T-helper 2 cell treated with Interferon-gamma antibody and Interleukin-4, amounts not matched to agents 100 ng/mL and 5 ng/mL, for 36 hours (primary cell): ENCODE measurements around the gene TMEM184A. TPM values are rescaled to one million over a fixed set of nuclear protein-coding genes. Genes with fewer than 3 reads are reported as not detected.

Source experiments
- intact Hi-C: fragments of 100-400 bp; cut with micrococcal nuclease; formaldehyde crosslinking; loops from one replicate; pipeline ENCODE4 v1.15.1; 2023
- total RNA-seq: library from RNA; stranded (reverse); gene quantifications from 2 replicates; pipeline ENCODE4 v1.2.3, GENCODE V29; 2022

TMEM184A gene
- total RNA-seq, 1 donor from 2014 or later, result not detected

DNA sequence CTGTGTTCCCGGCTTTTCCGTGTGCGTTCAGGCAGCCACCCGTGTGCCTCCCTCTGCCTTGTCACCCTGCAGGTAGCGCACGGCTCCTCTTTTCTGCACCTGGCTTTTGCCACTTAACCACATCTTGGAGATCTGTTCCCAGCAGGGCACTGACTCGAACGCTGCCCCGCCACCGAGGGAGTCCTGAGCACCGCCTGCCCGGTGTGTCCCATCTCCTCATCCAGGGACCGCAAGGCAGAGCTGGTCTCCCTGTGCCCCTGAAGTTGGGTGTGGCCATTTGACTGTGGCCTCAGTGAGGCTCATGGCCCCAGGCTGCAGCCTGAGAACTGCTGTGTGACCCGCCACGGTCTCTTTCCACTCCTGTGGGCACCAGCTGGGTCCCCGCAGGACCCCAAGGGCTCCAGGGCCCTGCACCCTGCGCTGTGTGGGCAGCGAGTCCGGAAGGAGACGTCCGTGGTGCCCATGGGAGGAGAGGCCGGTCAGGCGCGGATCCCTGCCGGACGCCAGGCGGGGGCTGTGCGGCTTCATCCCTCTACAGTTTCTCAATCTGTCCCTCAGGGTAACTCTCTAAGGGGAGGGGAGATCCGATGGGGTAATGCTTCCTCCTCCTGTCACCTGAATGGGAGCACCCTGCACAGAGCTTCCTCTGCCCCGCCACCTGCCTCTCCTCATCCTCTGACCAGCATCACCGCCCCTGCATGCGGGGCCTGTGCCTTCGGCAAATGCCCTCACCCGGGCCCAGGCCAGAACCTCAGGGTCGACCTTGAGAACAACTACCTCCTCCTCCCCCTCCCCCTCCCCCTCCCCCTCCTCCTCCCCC lies 50.1 kb downstream of the TMEM184A start:
- intact Hi-C loops, result loop anchor here (2.0 kb wide), 2 partner anchors 27 to 47 kb away; partner anchors contain the start of gene MICALL2

DNA sequence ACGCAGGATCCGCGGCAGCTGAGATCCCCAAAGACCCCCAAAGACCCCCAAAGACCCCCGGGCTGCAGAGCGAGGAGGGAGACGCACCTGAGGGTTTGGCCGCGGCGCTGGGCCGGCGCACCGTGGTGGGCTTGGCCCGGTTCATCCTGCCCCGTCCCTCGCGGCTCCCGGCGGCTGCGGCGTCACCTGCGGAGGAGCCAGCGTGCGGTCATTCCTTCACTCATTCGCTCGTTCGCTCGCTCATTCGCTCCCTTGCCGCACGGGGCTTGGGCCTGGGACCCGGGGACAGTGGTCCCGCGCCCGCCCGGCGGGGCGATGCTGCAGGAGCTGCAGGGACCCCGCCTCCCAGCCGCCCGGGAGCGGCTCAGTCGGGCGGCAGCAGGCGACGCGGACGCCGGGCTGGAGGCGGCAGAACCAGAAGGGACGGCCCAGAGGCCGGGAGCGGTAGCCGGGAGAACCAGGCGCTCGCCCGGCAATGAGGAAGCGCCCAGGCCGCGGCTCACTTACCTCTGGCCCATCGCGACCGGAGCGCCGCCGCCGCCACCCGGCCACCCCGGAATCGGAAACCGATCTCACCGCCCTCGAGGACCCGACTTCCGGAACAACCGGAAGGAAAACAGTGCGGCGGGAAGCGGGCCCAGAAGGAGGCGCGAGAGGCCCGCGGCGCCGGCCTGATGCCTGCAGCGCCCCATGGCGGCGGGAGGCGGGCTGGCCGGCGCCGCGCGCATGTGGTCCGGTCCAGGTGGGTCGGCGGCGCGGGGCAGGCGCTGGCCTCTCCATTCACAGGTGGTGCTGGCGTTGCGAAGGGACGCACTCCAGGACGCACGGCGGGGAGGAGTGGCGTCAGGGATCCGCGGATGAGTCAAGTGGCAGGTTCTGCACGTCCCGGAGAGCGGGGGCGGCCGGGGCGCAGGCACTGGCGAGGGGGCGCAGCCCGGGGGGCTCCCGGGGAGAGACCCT lies 51.9 kb downstream of the TMEM184A start, which contains the start of gene INTS1:
Gene INTS1 (minus strand): TSS at position 574 of the 960 bp plus-strand sequence. CDS start 429 bp downstream, at position 145.
- intact Hi-C loops, result loop anchor here (1.0 to 2.0 kb wide), 3 partner anchors 29 to 738 kb away; partner anchors contain the start of genes MICALL2, MRM2 and NUDT1

DNA sequence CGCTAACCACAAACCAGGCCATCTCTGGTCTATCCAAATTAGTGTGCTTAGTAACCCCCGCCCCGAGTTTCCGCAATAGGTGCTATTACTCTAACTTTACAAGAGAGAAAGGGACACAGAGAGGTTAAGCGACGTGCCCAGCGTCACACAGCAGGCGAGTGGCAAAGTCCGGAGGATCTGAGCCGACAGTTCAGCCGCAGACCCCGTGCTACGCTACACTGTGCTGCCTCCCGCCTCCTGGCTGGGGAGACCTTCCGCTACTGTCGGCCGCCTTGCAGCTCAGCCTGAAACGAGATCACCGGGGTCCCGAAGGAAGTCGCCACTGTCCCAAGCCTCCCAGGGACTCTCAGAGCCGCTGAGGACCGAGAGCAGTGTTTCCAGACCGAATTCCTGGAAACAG lies 52.6 kb downstream of the TMEM184A start:
- intact Hi-C loops, result no loop called here

DNA sequence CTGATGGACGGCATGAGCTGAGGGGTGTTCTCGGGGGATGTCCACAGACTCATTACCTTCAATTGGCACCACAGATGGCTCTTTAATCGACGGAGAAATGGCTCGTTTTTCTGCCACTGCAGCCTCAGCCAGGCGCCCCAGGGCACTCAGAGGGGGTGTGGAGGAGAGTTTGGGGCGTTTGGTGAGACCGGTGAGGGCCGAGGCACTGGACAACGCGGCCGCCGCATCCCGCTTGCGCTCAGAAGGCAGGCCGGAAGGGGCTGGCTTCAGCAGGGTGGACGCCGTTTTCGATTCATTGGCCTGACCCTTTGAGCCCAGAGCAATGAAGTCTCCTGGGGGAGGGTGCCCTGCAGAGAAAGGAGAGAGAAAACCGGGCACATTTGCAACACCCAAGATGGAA lies 53.2 kb downstream of the TMEM184A start:
- intact Hi-C loops, result no loop called here

DNA sequence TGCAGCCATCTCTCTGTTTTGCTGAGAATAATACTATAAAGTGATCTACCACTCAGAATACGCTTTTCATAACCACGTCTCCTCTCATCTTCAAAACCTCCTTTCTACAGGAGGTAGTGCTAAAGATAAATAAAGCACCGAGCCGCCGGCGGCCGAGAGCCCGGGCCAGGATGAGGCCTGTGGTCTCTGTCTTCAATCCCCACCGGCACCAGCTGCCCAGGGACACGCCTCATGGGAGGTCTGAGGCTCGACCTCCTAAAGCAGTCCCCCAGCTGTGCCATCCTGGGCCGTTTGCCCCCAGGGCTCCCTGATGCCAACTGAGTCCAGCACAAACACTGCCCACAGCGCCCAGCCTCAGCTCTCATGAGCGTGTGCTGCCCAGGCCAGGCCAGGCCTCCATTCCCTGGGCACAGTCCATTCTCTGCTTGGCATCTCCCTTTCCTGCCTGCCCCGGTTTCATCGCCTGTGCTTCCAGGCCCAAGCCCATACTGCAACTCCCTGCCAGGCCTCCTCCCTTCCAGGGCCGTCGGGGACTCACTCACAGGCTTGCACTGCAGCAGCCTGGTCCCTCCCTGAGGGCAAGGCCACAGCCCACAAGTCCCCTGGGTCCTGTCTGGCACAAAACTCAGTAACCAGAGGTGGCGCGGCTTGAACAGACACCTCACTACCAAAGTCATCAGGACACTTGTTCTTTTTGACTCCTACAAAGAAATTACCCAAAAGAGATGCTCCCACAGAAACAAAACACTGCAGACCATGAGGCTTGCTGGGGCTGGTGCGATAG lies 54.3 kb downstream of the TMEM184A start:
- intact Hi-C loops, result no loop called here

DNA sequence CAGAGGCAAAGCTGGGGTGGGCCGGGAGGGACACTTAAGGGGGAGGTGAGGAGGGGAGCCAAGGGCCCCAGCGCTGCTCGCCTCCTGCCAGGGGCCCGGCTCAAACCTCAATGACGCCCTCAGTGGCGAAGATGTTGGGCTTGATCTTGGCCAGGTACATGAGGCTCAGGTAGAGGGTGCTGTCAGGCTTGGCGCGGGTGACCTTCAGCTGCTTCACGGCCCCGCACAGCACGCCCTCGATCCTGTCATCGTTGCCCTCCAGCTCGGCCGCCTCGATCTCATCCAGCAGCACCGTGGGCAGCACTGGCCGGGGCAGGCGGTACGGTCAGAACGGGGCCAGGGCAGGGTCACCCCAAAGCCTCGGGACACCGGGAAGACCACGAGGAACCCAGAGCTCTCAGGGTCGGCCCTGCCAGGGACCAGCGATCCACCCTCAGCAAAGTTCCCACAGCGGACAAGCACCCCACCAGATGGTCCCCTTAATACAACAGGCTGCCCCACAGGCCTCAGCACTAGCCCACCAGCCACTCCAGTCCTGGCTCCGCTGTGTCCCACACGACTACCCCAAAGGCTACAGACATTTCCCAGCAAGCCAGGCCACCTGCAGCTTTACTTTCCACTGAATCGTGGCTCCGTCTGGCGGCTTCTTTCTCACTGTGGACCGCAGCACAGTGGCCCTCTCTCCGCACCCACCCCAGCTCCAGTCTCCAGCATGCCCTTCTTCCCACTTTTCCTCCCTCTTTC lies 55.8 kb downstream of the TMEM184A start:
- intact Hi-C loops, result no loop called here

DNA sequence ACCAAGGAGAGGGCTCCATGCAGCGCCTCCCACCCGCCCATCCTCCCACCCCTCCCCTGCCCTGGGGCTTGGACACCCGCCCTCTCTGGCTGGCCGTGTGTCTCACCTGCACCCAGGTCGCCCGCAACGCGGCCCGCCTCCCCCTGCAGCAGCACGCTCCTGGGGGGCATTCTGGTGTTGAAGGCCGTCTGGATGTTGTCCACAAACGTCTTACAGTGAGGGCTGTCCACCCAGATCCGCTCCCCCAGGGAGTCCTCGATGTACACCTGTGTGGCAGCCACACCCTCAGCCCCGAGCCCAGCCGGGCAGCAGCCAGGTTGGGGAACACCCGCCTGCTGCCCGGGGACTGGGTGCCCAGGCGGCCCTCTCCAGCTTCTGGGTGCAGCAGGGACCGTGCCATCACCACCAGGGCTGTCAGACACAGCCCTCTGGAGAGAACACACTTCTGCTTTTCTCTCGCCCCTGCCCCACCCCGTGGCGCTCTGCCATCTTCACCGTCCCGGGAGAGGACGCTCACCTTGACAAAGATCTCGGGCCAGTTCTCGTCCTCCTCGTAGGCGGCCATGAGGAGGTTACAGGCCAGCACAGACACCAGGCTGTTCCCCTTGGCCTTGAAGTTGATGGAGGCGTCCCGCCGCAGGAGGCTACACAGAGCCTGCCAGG lies 56.5 kb downstream of the TMEM184A start:
- intact Hi-C loops, result no loop called here

DNA sequence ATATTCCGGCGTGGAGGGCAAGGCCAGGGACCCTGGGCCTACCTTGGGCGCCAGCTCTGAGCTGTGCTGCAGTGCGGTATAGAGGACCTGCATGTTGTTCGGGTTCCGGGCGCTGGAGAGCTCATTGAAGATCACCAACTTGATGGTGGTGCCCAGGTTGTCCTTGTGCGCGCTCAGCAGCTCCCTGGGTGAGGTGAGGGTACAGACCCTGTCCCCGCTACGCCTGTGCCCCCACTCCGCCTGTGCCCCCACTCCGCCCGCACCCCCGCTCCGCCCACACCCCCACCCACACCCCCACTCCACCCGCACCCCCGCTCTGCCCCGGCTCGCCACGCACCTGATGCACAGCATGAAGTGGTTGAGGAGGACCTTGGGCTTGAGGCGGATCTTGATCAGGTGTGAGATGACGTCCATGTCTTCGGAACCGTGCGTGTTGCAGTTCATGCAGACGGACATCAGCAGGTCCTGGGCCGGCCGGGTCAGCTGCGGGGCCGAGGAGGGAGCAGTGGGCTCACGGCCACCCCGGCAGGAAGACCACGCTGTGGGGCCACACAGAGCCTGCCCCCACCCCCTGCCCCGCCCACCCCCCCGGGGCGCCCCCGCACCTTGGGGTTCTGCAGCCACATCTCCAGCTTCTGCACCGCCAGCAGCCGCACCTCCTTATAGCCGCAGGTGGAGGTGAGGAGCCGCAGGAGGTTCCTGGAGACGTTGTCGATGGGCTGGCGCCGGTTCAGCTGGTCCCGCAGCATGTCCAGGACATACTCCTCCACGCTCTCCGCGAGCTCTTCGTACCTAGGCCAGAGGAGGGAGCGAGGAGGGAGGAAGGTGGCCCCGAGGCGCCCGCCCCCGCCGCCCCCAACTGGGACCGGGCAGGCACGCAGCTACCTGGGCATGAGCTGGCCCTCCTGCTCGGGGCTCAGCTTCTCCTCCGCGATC lies 57.4 kb downstream of the TMEM184A start:
- intact Hi-C loops, result no loop called here

DNA sequence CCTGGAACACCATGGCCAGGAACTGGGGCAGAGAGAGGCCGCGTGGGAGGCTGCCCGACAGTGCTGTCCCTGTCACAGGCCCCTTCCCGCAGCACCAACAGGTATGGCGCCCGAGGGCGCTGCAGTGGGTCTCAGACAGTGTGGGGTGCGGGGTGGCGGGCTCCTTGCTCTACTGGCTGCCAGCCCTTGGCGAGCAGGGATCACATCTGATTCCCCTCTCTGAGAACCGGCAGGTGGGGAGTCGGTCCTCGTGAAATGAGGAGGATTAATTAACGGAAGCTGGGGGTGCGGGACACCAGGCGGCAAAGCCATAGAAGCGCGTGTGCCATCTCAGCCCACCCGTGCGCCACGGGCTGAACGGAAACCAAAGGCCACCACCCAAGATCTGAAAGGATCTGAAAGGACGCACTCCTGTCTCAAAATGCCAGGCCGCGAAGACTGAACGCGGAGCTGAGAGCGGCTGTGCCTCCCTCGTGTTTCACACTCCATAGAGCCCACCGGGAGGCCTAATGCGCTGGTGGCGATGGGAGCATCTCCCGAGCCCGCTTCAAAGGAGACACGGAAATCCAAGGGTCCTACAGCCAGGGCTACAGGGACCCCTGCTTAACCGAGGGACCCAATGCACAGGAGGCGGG lies 58.6 kb downstream of the TMEM184A start:
- intact Hi-C loops, result no loop called here

DNA sequence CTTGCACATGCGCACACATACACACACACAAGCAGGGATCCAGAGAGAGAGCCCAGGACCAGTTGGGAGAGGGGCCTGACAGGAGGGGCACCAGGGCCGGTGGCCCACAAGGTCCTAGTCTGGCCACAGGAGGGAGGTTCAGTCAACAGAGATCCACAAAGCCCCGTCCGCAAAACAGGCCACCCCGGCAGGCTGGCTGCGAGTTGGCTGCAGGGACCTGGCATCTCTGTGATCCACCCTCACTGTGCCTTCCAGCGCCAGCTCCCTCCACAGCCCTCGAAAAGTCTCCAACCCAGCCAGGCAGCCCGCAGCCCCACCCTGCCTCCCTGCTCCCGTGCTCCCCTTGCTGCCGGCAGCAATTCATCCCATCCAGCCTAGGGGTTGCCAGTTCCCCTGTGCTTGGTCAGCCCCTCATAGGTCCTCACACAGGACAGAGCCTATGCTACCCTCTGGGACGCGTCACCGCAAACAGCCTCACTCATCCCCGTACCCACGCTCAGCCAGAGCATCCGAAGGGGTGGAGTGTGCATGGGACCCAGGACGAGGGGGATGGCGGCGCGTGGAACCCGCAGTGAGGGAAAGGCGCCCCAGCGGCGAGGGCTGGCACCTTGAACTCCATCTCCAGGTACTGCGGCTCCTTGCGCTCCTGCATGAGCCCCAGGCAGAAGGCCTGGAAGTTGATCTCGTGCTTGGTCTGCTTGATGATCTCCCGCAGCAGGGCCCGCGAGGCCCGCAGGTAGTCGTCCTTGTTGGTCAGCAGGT lies 59.3 kb downstream of the TMEM184A start:
- intact Hi-C loops, result no loop called here

DNA sequence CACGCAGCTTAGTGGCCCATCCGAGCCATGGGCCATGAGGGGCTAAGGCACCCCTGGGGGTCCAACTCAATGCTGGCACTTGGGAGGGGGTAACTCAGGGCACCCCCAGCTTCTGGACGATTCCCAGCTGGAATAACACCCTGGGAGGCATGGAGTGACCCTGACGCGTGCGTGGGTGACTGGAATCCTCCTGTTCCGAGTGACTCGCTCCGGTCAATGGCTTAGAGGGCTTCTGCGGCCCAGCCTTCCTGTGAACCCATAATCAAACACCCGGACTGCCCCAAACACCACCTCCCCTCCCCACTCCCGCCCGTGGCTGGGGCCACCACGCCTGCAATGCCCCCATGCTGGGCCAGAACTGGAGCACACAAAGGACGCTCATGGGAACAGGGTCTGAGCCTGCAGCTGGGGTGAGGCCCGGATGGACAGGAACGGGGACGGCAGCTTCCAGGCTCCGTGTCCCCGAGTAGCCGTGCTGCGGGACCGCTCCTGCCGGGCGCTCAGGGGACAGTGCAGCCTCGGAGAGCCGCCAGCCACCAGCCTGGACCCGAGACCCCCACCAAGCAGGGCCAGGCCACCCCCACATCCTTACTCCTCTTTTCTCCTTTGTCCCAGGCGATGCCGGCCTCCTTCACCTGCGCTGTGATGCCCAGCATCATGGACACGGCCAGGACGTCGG lies 60.3 kb downstream of the TMEM184A start:
- intact Hi-C loops, result no loop called here

DNA sequence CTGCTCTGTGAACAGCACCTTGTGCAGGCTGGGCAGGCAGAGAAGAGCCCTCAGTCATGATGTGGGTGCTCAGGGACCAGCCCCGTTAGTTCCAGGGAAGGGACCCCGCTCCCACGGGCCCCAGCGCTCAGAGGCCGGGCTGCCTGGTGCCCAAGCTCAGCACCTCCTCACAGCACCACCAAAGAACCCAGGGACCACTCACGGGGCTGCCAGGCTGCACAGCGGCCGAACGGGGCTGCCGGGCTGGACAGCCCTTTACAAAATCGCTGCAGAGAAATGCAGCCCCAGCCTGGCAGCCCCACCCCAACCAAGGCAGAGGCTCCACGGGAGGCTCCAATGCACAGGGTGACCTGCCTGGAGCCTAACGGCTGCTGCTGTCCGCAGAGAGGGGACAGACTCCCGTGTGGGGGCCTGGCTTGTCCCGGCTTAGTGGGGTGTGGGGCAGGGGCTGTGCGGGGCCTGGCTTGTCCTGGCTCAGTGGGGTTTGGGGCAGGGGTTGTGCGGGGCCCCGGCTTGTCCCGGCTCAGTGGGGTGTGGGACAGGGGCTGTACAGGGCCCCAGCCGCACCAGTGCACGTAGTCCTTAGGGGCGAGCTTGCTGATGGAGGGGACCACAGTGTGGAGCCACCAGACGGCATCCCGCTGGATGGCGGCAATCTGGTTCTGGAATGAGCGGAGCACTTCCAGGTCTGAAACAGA lies 61.0 kb downstream of the TMEM184A start:
- intact Hi-C loops, result no loop called here

DNA sequence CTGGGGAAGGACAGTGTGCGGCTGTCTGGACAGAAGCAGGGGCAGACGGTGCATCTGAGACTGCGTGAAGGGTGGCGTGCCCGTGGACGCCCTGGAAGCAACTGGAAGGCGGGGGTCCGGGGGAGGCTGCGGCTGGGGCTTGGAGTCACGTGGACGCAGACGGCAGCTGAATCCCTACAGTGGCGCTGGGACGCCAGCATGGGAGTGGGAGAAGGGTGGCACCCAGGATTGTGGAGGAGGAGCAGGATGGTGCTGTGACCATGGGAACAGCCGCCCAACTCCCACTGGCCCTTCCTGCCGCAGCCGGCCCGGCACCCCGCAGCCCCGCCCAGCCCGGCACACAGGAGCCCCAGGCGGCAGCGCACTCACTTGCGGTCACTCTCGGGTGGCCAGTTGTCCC lies 61.6 kb downstream of the TMEM184A start:
- intact Hi-C loops, result no loop called here

DNA sequence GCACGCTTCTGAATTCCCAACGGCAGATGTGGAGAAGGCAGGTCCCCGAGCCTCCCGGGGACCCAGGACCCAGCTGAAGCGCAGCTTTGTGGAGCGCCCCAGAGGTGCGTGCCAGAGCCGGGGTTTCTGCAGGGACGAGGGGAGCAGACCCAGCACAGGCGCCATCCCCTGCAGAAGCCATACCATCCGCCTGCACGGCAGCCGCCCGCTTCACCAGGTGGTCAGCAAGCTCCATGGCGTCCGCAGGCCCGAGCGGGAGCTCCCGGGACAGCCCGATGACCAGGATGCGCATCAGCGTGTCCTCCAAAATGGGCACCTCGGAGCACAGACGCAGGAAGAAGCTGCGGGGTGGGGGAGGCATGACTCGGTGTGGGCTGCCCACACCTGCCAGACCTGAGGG lies 62.4 kb downstream of the TMEM184A start:
- intact Hi-C loops, result no loop called here

DNA sequence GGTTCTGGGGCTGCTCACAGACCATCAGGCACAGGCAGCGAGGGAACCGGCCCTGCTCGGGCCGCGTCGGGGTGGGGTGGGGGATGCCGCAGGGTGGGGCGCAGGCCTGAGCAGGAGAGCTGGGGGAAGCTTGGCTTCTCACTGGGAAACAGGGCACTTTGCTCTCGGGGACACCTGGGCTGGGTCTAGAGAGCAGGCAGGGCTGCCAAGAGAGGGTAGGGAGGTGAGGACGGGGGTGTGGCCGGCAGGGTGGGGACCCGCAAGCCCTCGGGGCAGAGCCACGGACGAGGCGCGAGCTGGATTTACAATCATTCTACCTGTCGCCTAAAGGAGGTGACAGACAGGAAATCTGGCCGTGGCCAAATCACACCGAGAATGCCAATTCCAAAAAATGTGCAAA lies 62.9 kb downstream of the TMEM184A start:
- intact Hi-C loops, result no loop called here

DNA sequence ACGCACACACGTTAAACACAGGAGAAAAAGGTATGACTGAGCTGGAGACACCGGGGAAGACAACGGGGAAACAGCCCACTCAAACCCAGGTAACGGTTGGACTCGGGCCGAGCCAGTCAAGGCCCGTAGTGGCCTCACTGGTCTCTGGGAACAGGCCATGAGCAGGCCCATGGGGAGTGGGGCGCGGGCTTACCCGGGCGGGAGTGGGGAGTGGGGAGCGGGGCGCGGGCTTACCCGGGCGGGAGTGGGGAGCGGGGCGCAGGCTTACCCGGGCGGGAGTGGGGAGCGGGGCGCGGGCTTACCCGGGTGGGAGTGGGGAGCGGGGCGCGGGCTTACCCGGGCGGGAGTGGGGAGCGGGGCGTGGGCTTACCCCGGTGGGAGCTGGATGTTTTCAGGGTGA lies 63.4 kb downstream of the TMEM184A start:
- intact Hi-C loops, result no loop called here
